Astrocyte of the hippocampus (primary cell): Measurements from ENCODE around the gene JAG2.
A peak's percentile ranks its signal among the peaks of the same experiment; 100 is the strongest.

ENCODE experiments used
- DNase-seq: peaks from one replicate; pipeline ENCODE4 v3.0.0; 2011; ENCODE audit warnings: low read depth, low spot score

JAG2 gene

GRCh38 chr14:105165761-105166485 is 2.7 kb downstream of the JAG2 start:
- DNase-seq, result peak; percentile 24

- DNase-seq, result peak; percentile 13
Measured at GRCh38 chr14:105165134-105165704, 3.4 kb downstream of the JAG2 start.

- DNase-seq, result no peak
Measured at GRCh38 chr14:105163040-105163742, 5.4 kb downstream of the JAG2 start.

- DNase-seq, result no peak
Measured at GRCh38 chr14:105162669-105162979, 6.0 kb downstream of the JAG2 start.

GRCh38 chr14:105161964-105162668 is 6.5 kb downstream of the JAG2 start:
- no peak for DNase-seq

- DNase-seq, result no peak
Measured at GRCh38 chr14:105161309-105161708, 7.3 kb downstream of the JAG2 start.

GRCh38 chr14:105160776-105161175 is 7.8 kb downstream of the JAG2 start:
- DNase-seq, result no peak

GRCh38 chr14:105159344-105159743 is 9.2 kb downstream of the JAG2 start:
- DNase-seq, result no peak

GRCh38 chr14:105158794-105159193 is 9.8 kb downstream of the JAG2 start:
- DNase-seq, result no peak

GRCh38 chr14:105157872-105158271 is 10.7 kb downstream of the JAG2 start:
- no peak for DNase-seq

- no peak for DNase-seq
Measured at GRCh38 chr14:105156414-105157375, 11.9 kb downstream of the JAG2 start.

GRCh38 chr14:105155681-105156413 is 12.7 kb downstream of the JAG2 start:
- no peak for DNase-seq

GRCh38 chr14:105155071-105155651 is 13.4 kb downstream of the JAG2 start:
- DNase-seq, result no peak

- DNase-seq, result no peak
Measured at GRCh38 chr14:105154476-105154871, 14.1 kb downstream of the JAG2 start.

- no peak for DNase-seq
Measured at GRCh38 chr14:105153739-105154475, 14.7 kb downstream of the JAG2 start.

- no peak for DNase-seq
Measured at GRCh38 chr14:105153331-105153731, 15.2 kb downstream of the JAG2 start.

GRCh38 chr14:105152794-105153241 is 15.8 kb downstream of the JAG2 start:
- no peak for DNase-seq

- no peak for DNase-seq
Measured at GRCh38 chr14:105151838-105152793, 16.5 kb downstream of the JAG2 start.
